ENCODE data around the gene ATP6V1B1. TPM values are rescaled to one million over a fixed set of nuclear protein-coding genes. Genes with fewer than 3 reads are reported as not detected.

ATP6V1B1 gene
- total and polyA plus RNA-seq, 8 donors = 1.4 to 17.0 (median 2.8) TPM

GRCh38 chr2:70937866-70938585 is 2.3 kb downstream of the ATP6V1B1 start:
- Histone ChIP-seq H3K27ac (no peak overlapping the region), H3K4me1 (no peaks in the 10 kb centered on the region), H3K9me3 (no peaks in the 10 kb centered on the region), H3K4me3 (no peak overlapping the region), H3K36me3 (no peaks in the 10 kb centered on the region), H3K27me3 (no peaks in the 10 kb centered on the region)
- no peak for FAIRE-seq
- ATAC-seq = no peak
- 76 to 81% methylated on average over 10 of the region's 10 CpGs for WGBS, 2 donors
- no peak for TF ChIP-seq CTCF (IDR thresholded peaks at IDR 0.05)
- DNase-seq = no peak
- intact Hi-C loops (cut with DNase I) = loop anchor here in 1 of 3 donors (10.0 kb wide), 1 partner anchor 153 kb away; no protein-coding TSS in a partner anchor

GRCh38 chr2:70938586-70938950 is 2.9 kb downstream of the ATP6V1B1 start:
- Histone ChIP-seq H3K27me3 (no peaks in the 10 kb centered on the region), H3K9me3 (no peaks in the 10 kb centered on the region), H3K4me1 (no peaks in the 10 kb centered on the region), H3K27ac (no peak overlapping the region), H3K36me3 (no peaks in the 10 kb centered on the region), H3K4me3 (no peak overlapping the region)
- no peak for FAIRE-seq
- no peak for DNase-seq
- intact Hi-C loops (cut with DNase I) = loop anchor here in 1 of 3 donors (10.0 kb wide), 1 partner anchor 154 kb away; no protein-coding TSS in a partner anchor
- TF ChIP-seq CTCF (IDR thresholded peaks at IDR 0.05) = no peak
- 78% methylated on average over 2 to 3 of the region's 3 CpGs for WGBS, 2 donors
- no peak for ATAC-seq

- no peak for TF ChIP-seq CTCF (IDR thresholded peaks at IDR 0.05)
- Histone ChIP-seq H3K9me3 (no peaks in the 10 kb centered on the region), H3K4me1 (no peaks in the 10 kb centered on the region), H3K36me3 (no peaks in the 10 kb centered on the region), H3K4me3 (no peak overlapping the region), H3K27ac (no peak overlapping the region), H3K27me3 (no peaks in the 10 kb centered on the region)
- 73 to 74% methylated on average over 30 of the region's 30 CpGs for WGBS, 2 donors
- intact Hi-C loops (cut with DNase I) = loop anchor here in 1 of 3 donors (10.0 kb wide), 1 partner anchor 154 kb away; no protein-coding TSS in a partner anchor
- ATAC-seq (no peak), FAIRE-seq (no peak), DNase-seq (no peak)
These were observed 3.5 kb downstream of the ATP6V1B1 start for GRCh38 chr2:70939001-70939838.

- no peak overlapping the region for H3K4me3 ChIP-seq
- no peaks in the 10 kb centered on the region for H3K9me3 ChIP-seq
- H3K36me3 ChIP-seq = no peaks in the 10 kb centered on the region
- no peak overlapping the region for H3K27ac ChIP-seq
- intact Hi-C loops (cut with DNase I) = loop anchor here in 1 of 3 donors (5.0 to 10.0 kb wide), 2 partner anchors 68 to 155 kb away; no protein-coding TSS in a partner anchor
- H3K4me1 ChIP-seq = no peaks in the 10 kb centered on the region
- FAIRE-seq = no peak
- no peak for TF ChIP-seq CTCF (IDR thresholded peaks at IDR 0.05)
- DNase-seq = peak in 1 of 6 donors; percentile 55
- 90 to 91% methylated on average over 10 of the region's 10 CpGs for WGBS, 2 donors
- no peaks in the 10 kb centered on the region for H3K27me3 ChIP-seq
- no peak for ATAC-seq
These were observed 4.3 kb downstream of the ATP6V1B1 start for GRCh38 chr2:70939839-70940580.

All from pancreas (tissue), 10 donors.